Spinal cord (tissue), 10 donors: ENCODE results near the gene MDFIC. TPM values are rescaled to one million over a fixed set of nuclear protein-coding genes. Genes with fewer than 3 reads are reported as not detected.

Experiments used
- DNase-seq, 6 donors: peaks; one replicate each; pipeline versions ENCODE4 v3.0.0 to v3.0.0-alpha.2; 2013 to 2015; ENCODE audit warnings: low spot score in 6 of 6, low read depth in 4 of 6
- H3K27ac ChIP-seq: one replicate; pipeline ENCODE4 v1.5.1; 2013; ENCODE audit warnings: low read depth, low read length, control low read depth
- H3K27me3 ChIP-seq: one replicate; pipeline ENCODE4 v1.6.1; 2013; ENCODE audit warnings: low read length; ENCODE audit not compliant: control insufficient read depth, insufficient read depth
- H3K36me3 ChIP-seq: one replicate; pipeline ENCODE4 v1.6.1; 2013; ENCODE audit warnings: low read length; ENCODE audit not compliant: control insufficient read depth, insufficient read depth
- H3K4me1 ChIP-seq: one replicate; pipeline ENCODE4 v1.6.1; 2013; ENCODE audit warnings: low read length; ENCODE audit not compliant: control insufficient read depth, insufficient read depth
- H3K4me3 ChIP-seq: one replicate; pipeline ENCODE4 v1.5.1; 2013; ENCODE audit warnings: low read depth, low read length, control low read depth
- H3K9me3 ChIP-seq: one replicate; pipeline ENCODE4 v1.6.1; 2013; ENCODE audit warnings: low read length; ENCODE audit not compliant: control insufficient read depth, insufficient read depth
- WGBS: methylation state at CpG from one replicate; pipeline ENCODE4 v1.1.5; 2013; ENCODE audit warnings: missing lambda C conversion rate; ENCODE audit not compliant: insufficient coverage; 5-methylcytosine and 5-hydroxymethylcytosine counted together
- polyA plus RNA-seq, 2 donors: library from polyadenylated mRNA; unstranded; fragments of 120-200 nt; gene quantifications; one replicate each; pipeline ENCODE4 v1.2.1, GENCODE V29; 2013; ENCODE audit not compliant: insufficient read length in 2 of 2
- total RNA-seq, 2 donors: library from RNA; depleted of rRNA in 1 of 2; stranded (reverse); fragments of 120-200 nt in 1 of 2; fragments of >200 nt in 1 of 2; gene quantifications; one replicate each; pipeline versions ENCODE4 v1.2.3 to v1.2.4, GENCODE V29; 2013 to 2014
- donor health status: healthy.

Gene MDFIC
- total and polyA plus RNA-seq, 4 donors: 16.9 to 94.8 (median 28.2) TPM

DNA sequence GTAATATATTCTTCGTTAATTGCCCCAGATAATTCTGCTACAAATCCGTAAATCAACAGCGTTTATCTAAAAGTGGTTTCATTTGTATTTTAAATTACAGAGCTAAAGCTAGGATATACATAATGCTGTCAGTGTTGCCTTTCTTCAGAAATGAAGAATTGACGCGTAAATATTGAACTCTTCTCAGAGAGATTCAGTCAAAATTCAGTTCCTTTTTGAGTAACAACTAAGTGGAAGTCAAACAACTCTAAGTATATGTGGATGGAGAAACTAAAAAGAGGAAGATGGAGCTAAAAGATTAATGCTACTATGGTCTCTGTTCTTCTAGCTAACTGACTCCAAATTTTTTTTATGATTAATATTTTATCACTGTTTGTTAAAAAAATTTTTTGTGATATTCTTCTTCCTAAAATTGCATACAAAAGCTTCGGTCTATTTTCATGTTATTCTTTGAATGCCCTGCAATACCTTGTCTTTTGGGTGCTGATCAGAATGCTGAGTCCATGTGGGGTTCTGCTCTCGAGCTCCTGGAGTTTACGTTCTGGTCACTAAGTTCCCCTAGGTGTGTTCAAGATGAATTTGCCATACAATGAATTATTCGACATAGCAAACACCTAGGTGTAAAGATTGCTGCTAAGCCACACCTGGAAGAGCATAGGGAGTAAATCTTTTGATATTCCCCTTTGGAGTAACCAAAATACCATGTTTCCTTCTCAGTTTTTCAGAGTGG lies 20.7 kb downstream of the MDFIC start:
- WGBS: no CpG with 5 or more reads among the region's 9 CpGs
- Histone ChIP-seq H3K9me3 (no peaks in the 10 kb centered on the region), H3K27ac (no peak overlapping the region), H3K4me1 (peaks cover 6% of the 10 kb centered on the region), H3K4me3 (no peak overlapping the region), H3K36me3 (no peaks in the 10 kb centered on the region), H3K27me3 (no peaks in the 10 kb centered on the region)
- DNase-seq: no peak

GRCh38 chr7:114943530-114943929 lies 21.6 kb downstream of the MDFIC start:
- Histone ChIP-seq H3K9me3 (no peaks in the 10 kb centered on the region), H3K4me1 (peaks cover 6% of the 10 kb centered on the region), H3K36me3 (no peaks in the 10 kb centered on the region), H3K27ac (no peak overlapping the region), H3K27me3 (no peaks in the 10 kb centered on the region), H3K4me3 (no peak overlapping the region)
- no peak for DNase-seq
- no CpG with 5 or more reads among the region's 1 CpG for WGBS

DNA sequence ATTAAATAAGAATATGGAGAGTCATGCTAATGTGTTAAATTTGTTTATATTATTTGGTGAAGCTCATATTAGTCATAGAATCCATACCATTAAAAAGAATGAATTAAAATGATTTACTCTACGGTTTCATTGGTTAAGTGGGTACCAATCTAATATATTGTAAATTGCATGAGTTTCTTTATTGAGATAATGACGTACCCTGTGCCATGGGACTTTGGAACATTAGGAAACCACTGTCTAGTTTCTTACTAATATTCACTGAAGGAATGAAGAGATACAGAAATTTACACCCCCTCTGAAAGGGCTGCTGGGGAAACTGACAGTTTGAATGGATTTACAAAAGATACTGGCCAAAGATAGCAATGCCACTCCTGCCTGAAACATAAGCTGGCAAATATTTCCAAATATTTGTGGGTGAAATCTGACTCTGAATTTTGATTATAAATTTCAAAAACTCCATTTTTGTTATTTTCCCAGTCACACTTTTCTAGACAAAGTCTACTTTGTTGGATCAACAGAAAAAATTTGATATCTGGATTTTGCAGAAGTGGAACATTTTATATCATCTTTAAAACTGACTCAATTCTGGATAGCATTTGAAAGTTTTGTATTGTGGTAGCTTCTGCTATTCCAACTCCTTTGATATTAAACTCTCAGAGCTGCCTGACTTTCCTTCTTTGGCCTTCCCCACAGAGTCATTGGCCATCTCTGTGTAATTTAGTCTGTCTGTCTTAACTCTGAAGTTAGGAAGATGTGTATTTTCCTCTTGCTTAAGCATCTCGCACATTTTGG lies 22.3 kb downstream of the MDFIC start:
- H3K27ac ChIP-seq: peak overlapping the region; percentile 70
- no peaks in the 10 kb centered on the region for H3K27me3 ChIP-seq
- 29% methylated on average over 1 of the region's 3 CpGs for WGBS
- no peaks in the 10 kb centered on the region for H3K36me3 ChIP-seq
- DNase-seq: peak in 1 of 6 donors; percentile 24
- H3K4me1 ChIP-seq: peaks cover 6% of the 10 kb centered on the region
- H3K9me3 ChIP-seq: no peaks in the 10 kb centered on the region
- H3K4me3 ChIP-seq: peak overlapping the region; percentile 34

DNA sequence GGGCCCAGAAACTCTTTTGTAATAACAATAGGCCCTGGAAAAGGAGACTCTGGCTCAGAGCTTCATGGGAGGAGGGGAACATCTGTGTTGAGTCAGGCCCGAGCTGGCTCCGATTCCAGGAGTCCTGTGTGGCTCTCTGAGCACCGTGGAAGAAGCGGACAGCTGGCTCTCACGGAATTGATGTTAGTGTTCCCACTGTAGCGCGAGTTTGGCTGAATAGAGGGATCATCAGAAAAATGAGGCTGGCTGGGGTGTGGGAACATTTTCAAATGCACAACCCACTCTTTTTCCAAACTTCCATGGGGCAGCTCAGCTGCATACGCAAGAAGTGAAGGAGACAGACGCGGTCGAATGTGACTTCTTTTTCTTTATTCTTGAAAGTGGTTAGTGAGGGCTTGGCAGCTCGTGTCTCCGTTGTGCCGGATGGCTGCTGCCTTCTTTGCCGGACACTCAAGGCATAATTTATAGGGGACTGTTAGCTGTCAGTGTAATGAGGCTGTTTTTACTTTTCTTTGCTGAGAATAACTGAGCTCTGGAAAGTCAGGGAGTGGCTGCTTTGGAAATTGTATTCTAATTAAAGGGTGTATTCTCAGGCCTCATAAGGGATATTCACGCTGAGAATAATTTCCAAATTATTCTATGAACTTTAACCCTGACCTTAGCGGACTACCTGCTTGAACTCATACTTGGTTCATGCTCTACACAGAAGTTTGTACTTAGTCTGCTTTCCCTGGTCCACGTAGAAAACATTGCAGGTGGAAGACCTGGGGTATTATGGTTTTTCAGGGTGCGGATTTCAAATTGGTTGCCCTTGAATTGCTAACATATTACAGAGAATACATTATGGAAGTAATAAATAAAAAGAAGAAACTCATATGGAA lies 23.1 kb downstream of the MDFIC start:
- DNase-seq: peak in 3 of 6 donors; percentile 64 to 82 (median 76)
- Histone ChIP-seq H3K4me1 (peaks cover 6% of the 10 kb centered on the region), H3K4me3 (peak overlapping the region; percentile 34), H3K36me3 (no peaks in the 10 kb centered on the region), H3K9me3 (no peaks in the 10 kb centered on the region), H3K27me3 (no peaks in the 10 kb centered on the region), H3K27ac (peak overlapping the region; percentile 70)
- 7% methylated on average over 14 of the region's 19 CpGs for WGBS

- no CpG with 5 or more reads among the region's 1 CpG for WGBS
- peaks cover 6% of the 10 kb centered on the region for H3K4me1 ChIP-seq
- no peaks in the 10 kb centered on the region for H3K27me3 ChIP-seq
- H3K36me3 ChIP-seq: no peaks in the 10 kb centered on the region
- no peaks in the 10 kb centered on the region for H3K9me3 ChIP-seq
- H3K27ac ChIP-seq: no peak overlapping the region
- DNase-seq: no peak
- no peak overlapping the region for H3K4me3 ChIP-seq
These were observed 27.3 kb downstream of the MDFIC start for GRCh38 chr7:114949231-114949630.

- Histone ChIP-seq H3K27ac (no peak overlapping the region), H3K4me1 (no peaks in the 10 kb centered on the region), H3K9me3 (no peaks in the 10 kb centered on the region), H3K36me3 (no peaks in the 10 kb centered on the region), H3K4me3 (no peak overlapping the region), H3K27me3 (no peaks in the 10 kb centered on the region)
- 83% methylated on average over 1 of the region's 3 CpGs for WGBS
- peak in 1 of 6 donors; percentile 25 for DNase-seq
These were observed 30.4 kb downstream of the MDFIC start for GRCh38 chr7:114952296-114952695.

DNA sequence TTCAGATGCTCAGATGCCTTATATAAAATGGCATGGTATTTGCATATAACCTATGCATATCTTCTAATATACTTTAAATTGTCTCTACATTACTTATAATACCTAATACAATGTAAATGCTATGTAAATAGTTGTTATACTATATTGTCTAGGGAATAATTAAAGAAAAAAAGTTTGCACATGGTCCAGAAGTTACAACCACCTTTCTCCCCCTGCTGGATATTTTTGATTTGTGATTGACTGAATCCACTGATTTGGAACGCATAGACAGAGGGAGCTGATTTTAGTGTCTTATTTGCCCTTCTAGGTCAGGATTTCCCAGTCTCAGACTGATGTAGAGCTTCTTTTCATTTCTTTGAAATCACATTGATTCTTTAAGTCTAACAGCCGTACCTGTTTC lies 31.8 kb downstream of the MDFIC start:
- no peak overlapping the region for H3K27ac ChIP-seq
- no peaks in the 10 kb centered on the region for H3K36me3 ChIP-seq
- no peak overlapping the region for H3K4me3 ChIP-seq
- no peaks in the 10 kb centered on the region for H3K4me1 ChIP-seq
- DNase-seq: no peak
- no peaks in the 10 kb centered on the region for H3K9me3 ChIP-seq
- H3K27me3 ChIP-seq: no peaks in the 10 kb centered on the region
- WGBS: no CpG with 5 or more reads among the region's 2 CpGs

DNA sequence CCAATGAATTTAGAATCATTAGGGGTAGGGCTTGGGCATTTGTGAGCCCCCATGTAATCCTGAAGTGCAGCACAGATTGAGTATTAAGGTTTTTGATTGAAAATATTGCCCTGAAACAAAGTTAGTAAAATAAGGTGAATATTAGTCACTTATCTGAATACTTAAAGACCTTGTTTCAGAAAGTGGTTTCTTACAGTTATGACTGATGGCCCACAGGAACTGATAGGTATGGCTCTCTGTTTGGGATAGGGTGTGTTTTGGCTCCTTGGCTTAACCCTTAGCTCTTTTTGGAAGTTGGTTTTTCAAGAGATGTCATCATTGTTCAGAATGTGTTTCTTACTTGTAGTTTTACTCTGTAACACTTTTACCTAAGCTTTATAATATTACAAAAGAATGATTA lies 34.8 kb downstream of the MDFIC start:
- H3K4me1 ChIP-seq: no peaks in the 10 kb centered on the region
- H3K4me3 ChIP-seq: no peak overlapping the region
- no peak overlapping the region for H3K27ac ChIP-seq
- no peaks in the 10 kb centered on the region for H3K27me3 ChIP-seq
- H3K9me3 ChIP-seq: no peaks in the 10 kb centered on the region
- H3K36me3 ChIP-seq: no peaks in the 10 kb centered on the region
- DNase-seq: no peak

GRCh38 chr7:114957444-114957843 lies 35.5 kb downstream of the MDFIC start:
- WGBS: no CpG with 5 or more reads among the region's 1 CpG
- Histone ChIP-seq H3K36me3 (no peaks in the 10 kb centered on the region), H3K4me3 (no peak overlapping the region), H3K27me3 (no peaks in the 10 kb centered on the region), H3K27ac (no peak overlapping the region), H3K4me1 (no peaks in the 10 kb centered on the region), H3K9me3 (no peaks in the 10 kb centered on the region)
- DNase-seq: no peak
